GM13976 (cell line): ENCODE measurements around the gene CCDC9.
"Not testable (repeated sequence)": the region's sequence is repeated elsewhere in the genome, so short reads cannot be mapped to it uniquely, and the experiment has no call there.

Experiments
- DNase-seq: peaks from one replicate; pipeline ENCODE4 v3.0.0; 2012; ENCODE audit warnings: low spot score
- CTCF ChIP-seq: IDR thresholded peaks from 2 replicates; pipeline ENCODE4 v1.5.1; 2012; ENCODE audit warnings: borderline replicate concordance, mild to moderate bottlenecking; ENCODE audit not compliant: insufficient read depth; ENCODE audit errors: extremely low read depth, missing control alignments, control extremely low read depth
- in situ Hi-C: fragments of 300-500 bp; cut with MboI; formaldehyde crosslinking; loops from one replicate; pipeline ENCODE4 v1.12.0; 2022; ENCODE audit warnings: low sequenced_read_pairs, mixed read lengths, inconsistent platforms; ENCODE audit not compliant: unreplicated experiment

The CCDC9 gene

GRCh38 chr19:47243776-47244547 is 12.4 kb upstream of the CCDC9 start:
- TF ChIP-seq CTCF, result peak; percentile 98
- in situ Hi-C loops, result loop anchor here (5.0 kb wide), 1 partner anchor 92 kb away; no protein-coding TSS in a partner anchor
- DNase-seq, result peak; percentile 92

GRCh38 chr19:47247308-47247990 is 8.9 kb upstream of the CCDC9 start:
- TF ChIP-seq CTCF, result peak; percentile 80
- in situ Hi-C loops, result no loop called here
- peak; percentile 79 for DNase-seq

GRCh38 chr19:47253016-47253415 is 3.3 kb upstream of the CCDC9 start:
- in situ Hi-C loops, DNase-seq: not testable (repeated sequence)

GRCh38 chr19:47253467-47253881 is 2.9 kb upstream of the CCDC9 start:
- no peak for TF ChIP-seq CTCF
- DNase-seq, result no peak
- in situ Hi-C loops, result no loop called here

GRCh38 chr19:47253970-47254369 is 2.4 kb upstream of the CCDC9 start:
- in situ Hi-C loops, result no loop called here
- TF ChIP-seq CTCF, result no peak
- no peak for DNase-seq

- in situ Hi-C loops, result no loop called here
- TF ChIP-seq CTCF, result no peak
- peak; percentile 99 for DNase-seq
These were observed 527 bp downstream of the CCDC9 start for GRCh38 chr19:47256693-47257410.
